GM18499 (cell line): Measurements from ENCODE around the gene NME2.

Experiments
- ATAC-seq: cut with Tn5 transposase; IDR thresholded peaks from one replicate; pipeline ENCODE4 v1.9.1; 2021; ENCODE audit warnings: moderate number of reproducible peaks; ENCODE audit not compliant: insufficient read depth, unreplicated experiment

Gene NME2

DNA sequence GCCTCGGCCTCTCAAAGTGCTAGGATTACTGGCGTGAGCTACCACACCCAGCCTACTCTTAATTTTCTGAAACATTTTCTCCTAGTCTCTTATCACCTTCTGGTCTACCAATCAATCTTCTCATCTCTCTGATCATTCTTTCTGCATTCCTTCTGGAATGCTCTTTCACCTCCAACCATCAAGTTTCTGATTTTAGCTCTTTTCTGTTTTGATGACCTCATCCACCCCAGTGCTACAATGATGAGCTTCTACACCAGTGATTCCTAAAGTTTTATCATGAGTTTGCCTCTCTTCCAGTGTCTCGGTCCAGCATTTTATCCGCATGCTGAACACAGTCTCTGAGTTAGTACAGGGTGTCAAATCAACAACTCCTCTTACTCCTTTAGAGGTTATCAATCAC is 31.5 kb downstream of the NME2 start:
- no peak for ATAC-seq

GRCh38 chr17:51200295-51200694 is 34.1 kb downstream of the NME2 start:
- ATAC-seq, result no peak

DNA sequence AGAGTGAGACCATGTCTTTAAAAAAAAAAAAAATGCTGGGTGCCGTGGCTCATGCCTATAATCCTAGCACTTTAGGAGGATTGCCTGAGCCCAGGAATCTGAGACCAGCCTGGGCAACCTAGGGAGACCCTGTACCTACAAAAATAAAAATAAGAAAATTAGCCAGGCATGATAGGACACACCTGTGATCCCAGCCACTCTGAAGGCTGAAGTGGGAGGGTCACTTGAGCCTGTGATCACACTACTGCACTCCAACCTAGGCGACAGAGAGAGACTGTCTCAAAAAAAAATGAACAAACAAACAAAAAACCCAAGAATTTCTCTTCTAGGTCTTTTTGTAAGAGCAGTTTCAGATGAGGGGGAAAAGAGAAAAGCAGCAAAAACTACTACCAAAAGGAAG is 34.6 kb downstream of the NME2 start:
- no peak for ATAC-seq

DNA sequence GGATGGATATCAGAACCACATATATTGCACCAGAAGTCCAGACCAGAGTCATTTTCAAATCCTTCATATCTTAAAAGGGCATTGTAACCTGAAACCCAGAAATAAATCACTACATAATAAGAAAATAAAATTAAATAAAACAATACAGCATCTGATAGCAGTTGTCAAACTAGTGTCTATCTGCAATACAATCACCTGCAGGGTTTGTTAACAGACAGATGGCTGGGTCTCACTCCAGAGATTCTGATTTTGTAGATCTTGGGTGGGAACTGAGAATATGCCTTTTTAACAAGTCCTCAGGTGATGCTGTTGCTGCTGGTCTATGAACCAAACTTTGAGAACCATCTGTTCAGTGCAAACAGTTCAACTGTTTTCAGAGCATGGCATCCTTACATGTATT is 37.6 kb downstream of the NME2 start:
- ATAC-seq, result no peak

DNA sequence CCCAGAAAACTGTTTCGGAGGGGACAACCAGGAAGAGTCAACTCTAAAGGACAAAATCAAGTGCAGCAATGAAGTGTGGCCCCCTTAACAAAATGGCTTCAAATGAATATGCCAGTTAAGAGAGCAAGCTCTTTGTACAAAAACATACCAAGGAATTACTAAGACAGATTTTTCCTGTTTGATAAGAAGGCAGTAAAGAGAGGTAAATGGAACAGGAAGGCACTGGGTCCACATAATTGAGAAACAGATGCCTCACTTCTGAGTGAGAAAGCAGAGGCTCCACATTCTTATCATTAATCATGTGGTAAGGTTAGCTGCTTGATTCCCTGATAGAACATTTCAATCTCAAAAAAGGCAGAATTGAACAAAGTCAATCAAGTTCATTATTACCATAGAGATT is 48.7 kb downstream of the NME2 start:
- ATAC-seq, result no peak

GRCh38 chr17:51217946-51218345 is 51.7 kb downstream of the NME2 start:
- no peak for ATAC-seq

DNA sequence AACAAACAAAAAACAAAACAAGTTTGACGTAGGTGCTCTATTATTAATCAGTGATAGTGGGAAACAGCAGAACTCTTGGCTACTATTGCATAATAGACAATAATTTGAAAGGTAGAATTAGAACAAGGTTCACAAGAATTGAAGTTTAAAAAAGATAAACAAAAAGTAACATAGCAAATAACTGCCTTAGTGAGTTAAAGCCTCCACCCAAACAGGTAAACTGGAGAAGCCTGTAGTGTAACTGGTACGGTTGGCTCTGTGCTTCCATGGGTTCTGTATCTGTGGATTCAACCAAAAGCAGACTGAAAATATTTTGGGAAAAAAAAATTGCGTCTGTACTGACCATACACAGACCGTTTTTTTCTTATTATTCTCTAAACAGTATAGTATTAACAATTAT is 55.1 kb downstream of the NME2 start:
- no peak for ATAC-seq
